ENCODE data around the gene PUSL1.

PUSL1 gene, protein sequence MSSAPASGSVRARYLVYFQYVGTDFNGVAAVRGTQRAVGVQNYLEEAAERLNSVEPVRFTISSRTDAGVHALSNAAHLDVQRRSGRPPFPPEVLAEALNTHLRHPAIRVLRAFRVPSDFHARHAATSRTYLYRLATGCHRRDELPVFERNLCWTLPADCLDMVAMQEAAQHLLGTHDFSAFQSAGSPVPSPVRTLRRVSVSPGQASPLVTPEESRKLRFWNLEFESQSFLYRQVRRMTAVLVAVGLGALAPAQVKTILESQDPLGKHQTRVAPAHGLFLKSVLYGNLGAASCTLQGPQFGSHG
- total RNA-seq, result 14.2 to 25.8 (median 15.4) reads per million in 3 experiments

- peak; percentile 90 for DNase-seq
These were observed at the start of gene PUSL1, which contains the start of gene ACAP3 for GRCh38 chr1:1307923-1308755. PUSL1 (plus strand) TSS chr1:1308597; CDS start chr1:1308644, 47 bp downstream. ACAP3 (minus strand) TSS chr1:1307930; CDS start chr1:1307815, 115 bp downstream.

DNA sequence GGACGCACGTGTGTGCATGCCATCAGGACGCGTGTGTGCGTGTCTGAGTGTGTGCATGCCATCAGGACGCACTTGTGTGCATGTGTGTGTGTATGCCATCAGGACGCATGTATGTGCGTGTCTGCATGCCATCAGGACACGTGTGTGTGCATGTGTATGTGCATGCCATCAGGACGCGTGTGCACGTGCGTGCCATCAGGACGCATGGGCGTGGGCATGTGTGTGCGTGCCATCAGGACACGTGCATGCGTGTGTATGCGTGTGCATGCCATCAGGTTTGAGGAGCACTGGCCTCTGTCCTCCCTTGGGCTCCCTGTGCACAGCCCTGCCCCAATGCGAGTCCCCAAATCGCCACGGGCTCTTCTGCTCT, 49.3 kb upstream of the PUSL1 start:
- no peak for DNase-seq

GRCh38 chr1:1259540-1259939, 48.9 kb upstream of the PUSL1 start:
- no peak for DNase-seq

DNA sequence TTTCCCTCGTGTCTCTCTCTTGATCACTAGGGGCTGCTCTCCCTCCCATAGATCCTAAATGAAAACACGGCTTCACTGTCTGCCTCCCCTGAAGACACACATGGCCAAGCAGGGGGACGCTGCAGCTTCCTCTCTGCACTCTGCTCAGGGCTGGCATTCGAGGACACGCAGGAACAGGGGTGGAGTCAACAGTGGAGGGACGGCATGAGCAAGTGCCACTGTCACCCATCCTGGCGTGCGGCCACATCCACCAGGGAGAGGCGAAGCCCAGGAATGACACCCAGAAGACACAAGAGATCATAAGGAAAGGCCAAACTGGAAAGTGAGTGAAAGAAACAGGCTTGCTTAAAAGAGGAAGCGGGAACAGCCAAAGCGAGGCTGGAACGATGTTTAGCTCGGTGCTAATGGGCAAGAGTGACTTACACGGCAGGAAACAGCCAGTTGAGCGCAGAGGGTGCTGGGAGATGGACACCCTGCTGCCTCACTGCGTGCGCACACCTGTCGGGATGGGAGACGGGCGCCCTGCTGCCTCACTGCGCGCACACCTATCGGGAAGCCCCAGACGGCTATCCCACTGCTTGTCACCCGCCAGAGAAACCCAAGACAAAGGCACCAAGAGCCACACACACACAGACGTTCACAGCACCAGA, 48.3 kb upstream of the PUSL1 start:
- DNase-seq, result no peak

DNA sequence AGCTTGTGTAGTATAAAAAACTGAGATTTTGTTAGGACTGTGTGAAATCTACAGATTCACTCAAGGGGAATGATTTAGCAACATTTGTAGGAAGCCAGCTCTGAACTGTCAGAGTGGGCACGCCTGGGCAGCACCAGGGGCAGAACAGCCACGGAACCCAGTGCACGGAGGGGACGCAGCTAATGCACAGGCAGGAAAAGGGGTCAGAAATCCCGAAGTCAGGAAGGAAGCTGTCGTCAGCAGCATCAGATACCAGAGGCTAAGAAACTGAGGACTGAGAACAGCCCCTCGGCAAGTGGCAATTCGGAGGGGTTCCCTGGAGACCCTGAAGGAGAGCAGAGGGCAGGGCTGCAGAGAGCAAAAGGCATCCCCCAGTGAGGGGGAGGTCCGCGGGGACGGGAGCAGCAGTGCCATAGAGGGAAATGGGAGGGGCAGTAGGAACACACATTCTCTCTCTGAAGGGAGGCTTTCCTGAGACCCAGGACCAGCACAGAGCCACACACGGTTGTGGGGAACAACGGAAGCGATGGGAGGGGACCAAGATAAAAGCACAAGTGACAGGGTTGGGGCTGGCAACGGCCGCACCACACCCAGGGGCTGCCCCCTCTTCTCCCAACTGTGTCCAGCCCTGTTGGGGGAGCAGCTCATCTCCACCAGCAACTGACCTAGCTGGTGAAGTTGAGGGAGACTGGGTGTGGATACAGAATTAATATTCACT, 47.4 kb upstream of the PUSL1 start:
- no peak for DNase-seq

DNA sequence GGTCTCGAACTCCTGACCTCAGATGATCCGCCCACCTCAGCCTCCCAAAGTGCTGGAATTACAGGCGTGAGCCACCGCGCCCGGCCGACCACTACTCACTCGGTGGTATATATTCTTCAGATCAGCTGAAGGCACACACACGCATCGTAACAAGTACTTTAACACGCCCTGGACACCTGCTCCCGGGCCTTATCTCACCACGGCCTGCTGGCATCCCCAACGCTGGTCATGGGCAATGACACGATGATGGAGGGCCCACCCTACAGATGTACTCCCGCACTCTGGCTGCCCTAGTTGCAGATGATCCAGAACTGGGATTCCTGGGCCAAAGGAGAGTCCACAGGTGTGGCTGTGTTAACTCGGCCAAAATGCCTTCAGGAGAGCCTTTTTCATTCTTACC, 46.3 kb upstream of the PUSL1 start:
- no peak for DNase-seq

DNA sequence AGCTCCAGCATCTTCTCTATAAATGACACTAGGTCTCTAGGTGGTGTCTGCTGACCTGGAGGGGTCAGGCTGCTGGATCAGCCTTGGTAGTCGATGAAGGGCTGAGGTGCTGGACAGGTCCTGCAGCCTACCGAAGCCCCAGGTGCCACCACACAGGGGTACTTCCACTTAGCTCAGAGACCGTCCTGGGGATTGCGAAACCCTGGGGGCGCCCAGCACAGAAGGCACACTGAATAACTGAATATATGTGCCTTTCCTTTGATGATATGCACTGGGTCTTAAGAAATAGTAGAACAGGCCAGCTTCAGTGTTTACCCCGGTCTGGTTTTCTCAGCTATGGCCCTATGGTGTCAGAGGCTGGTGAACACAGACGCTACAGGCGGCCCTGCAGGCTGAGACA, 45.6 kb upstream of the PUSL1 start:
- no peak for DNase-seq

DNA sequence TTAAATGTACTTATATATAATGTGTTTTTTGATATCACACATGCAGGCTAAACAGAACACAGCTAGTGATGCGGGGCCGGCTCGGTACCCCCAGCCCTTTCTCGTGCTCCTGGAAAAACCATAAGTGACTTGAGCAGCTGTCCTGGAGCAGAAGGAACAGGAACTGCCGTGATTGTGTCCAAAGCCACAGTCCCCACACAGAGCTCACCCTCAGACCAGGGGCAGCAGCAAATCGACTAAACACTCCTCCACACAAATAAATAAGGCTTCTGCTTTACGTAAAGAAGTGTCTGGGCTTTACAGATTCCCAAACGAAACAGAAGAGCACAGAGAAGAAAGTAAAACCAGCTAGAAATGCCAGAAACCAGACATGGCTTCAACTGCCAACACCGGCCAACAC, 44.4 kb upstream of the PUSL1 start:
- no peak for DNase-seq

DNA sequence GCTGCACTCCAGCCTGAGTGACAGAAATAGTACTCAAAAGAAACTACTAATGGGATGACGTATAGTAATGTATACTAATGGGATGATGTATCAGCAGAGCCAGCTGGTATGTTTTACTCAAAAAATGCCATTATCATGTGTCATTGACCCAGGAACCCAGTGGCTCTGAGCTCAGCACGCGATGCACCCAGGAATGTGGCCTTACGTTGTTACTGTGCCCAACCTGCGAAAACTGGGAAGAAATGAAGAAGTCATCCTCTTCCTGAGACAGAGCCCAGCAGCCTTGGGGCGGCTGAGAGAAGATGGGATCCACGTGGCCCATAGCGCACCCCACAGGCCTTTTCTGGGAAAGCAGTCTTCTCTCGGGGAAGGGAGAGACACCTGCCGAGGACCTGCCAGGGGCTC, 43.5 kb upstream of the PUSL1 start:
- DNase-seq, result no peak

DNA sequence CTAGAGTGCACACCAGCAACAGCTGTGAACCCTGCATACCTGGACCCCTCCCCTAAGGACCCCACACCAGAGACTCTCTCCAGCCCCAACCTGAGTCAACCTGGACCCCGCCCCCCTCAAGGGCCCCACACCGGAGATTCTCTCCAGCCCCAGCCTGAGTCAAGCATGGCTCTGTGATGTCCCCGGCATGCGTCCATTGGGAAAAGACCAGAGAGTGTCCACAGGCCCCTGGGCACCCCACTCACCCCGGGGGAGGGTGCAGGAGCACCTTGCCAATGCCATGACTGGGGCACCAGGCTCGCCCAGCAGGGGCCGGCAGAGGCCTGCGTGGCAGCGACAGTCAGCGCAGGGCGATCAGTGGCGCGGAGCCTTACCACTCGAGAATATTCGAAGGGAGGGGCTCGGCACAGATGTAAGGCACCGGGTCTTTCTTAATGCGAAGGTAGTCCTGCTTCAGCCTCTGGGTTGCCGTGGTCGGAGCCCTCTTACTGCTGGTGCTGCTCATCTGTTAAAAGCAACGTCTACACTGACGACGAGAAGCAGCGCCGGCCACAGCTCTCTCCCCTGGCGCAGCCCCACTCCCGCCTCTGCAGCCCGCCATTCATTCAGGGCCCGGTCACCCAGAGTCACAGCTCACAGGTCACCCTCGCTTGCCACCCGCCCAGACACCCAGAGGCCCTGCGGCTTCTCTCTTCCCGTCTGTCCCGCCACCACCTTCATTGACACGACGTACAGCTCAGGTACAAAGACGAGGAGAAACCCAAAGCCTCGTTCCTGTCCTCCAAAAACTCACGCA, 40.7 kb upstream of the PUSL1 start:
- DNase-seq, result no peak

DNA sequence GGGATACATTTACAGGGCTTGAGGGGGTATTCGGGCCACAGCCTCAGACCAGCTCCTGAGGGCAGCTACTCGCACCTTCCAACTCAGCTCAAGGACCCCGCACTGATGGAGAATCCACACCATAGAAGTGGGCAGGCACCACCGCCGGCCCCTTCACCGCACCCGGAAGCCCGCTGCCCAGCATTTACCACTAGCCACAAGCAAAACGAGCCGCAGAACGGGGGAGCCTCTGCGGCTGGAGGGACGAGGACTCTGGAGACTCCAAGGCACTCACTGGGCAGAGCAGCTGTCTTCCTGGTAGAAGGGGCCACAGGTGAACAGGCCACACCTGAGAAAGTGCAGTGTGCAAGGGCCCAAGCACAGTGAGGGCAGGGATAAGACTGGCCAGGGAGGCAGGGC, 40.1 kb upstream of the PUSL1 start:
- DNase-seq, result no peak

DNA sequence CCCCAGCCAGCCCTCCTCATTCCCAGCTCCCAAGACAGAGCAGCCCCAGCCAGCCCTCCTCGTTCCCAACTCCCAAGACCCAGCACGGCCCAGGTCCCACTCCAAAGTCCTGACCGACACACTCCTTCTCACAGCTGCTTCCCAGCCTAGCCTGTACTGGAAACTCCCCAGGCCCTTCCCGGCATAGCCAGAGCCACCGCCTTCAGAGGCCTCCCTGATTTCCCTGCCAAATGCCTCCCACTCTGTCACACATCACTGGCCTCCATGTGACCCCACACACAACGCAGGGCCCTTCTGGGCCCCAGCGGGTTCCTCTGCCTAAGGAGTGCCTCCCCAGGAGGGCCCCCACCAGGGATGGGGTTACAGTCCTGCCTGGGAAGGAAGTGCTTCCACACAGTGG, 37.6 kb upstream of the PUSL1 start:
- no peak for DNase-seq

- DNase-seq, result no peak
These were observed 35.8 kb upstream of the PUSL1 start for GRCh38 chr1:1272341-1273208.

- no peak for DNase-seq
These were observed 35.2 kb upstream of the PUSL1 start for GRCh38 chr1:1273209-1273511.

GRCh38 chr1:1273512-1274298, 34.7 kb upstream of the PUSL1 start, which contains the start of gene UBE2J2:
UBE2J2 (minus strand) TSS chr1:1273854; CDS start chr1:1267992, 5,862 bp downstream.
- DNase-seq, result peak; percentile 87

- no peak for DNase-seq
These were observed 34.0 kb upstream of the PUSL1 start for GRCh38 chr1:1274299-1274930.

- no peak for DNase-seq
These were observed 33.4 kb upstream of the PUSL1 start for GRCh38 chr1:1274931-1275431.

- no peak for DNase-seq
These were observed 32.6 kb upstream of the PUSL1 start for GRCh38 chr1:1275836-1276235.

DNA sequence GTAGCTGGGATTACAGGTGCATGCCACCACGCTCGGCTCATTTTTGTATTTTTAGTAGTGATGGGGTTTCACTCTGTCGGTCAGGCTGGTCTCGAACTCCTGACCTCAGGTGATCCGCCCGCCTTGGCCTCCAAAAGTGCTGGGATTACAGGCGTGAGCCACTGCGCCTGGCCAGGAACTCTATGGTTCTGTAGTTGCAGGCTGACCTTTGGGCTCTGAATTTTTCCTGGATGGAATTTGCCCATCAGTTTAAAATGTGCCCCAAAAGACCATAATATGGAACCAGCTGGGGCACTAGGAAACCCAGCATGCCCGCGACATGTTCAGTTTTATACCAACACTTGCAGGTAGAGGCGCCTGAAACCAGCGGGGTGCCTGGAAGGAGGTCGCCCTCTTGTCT, 29.8 kb upstream of the PUSL1 start:
- no peak for DNase-seq

DNA sequence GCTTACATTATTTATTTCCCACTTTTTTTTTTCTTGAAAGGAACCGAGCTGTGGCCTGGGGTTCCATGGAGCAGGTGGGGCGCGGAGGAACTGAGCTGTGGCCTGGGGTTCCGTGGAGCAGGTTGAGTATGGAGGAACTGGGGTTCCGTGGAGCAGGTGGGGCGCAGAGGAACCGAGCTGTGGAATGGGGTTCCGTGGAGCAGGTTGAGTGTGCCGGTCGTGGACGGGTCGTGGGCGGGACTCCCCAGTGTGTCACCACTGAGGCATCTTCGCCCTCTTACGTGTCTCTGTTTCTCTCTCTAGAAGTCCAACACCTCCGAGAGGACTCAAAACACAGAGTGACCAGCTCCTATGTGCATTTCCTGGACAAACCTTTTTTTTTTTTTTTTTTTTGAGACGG, 29.4 kb upstream of the PUSL1 start:
- DNase-seq, result no peak
